GM13976 (cell line): ENCODE data around the gene ST8SIA1.

Experiments used
- DNase-seq: peaks from one replicate; pipeline ENCODE4 v3.0.0; 2012; ENCODE audit warnings: low spot score
- CTCF ChIP-seq: IDR thresholded peaks from 2 replicates; pipeline ENCODE4 v1.5.1; 2012; ENCODE audit warnings: borderline replicate concordance, mild to moderate bottlenecking; ENCODE audit not compliant: insufficient read depth; ENCODE audit errors: extremely low read depth, missing control alignments, control extremely low read depth
- in situ Hi-C: fragments of 300-500 bp; cut with MboI; formaldehyde crosslinking; loops from one replicate; pipeline ENCODE4 v1.12.0; 2022; ENCODE audit warnings: low sequenced_read_pairs, mixed read lengths, inconsistent platforms; ENCODE audit not compliant: unreplicated experiment

ST8SIA1 gene

GRCh38 chr12:22254478-22254877 is 80.0 kb downstream of the ST8SIA1 start:
- TF ChIP-seq CTCF = no peak
- DNase-seq = no peak
- in situ Hi-C loops = no loop called here

GRCh38 chr12:22252057-22252456 is 82.5 kb downstream of the ST8SIA1 start:
- in situ Hi-C loops = no loop called here

GRCh38 chr12:22250762-22251161 is 83.7 kb downstream of the ST8SIA1 start:
- DNase-seq = no peak
- no peak for TF ChIP-seq CTCF
- in situ Hi-C loops = no loop called here

More at GRCh38 chr12:22252057-22252456, 82.5 kb downstream of the ST8SIA1 start:
- DNase-seq = no peak
- TF ChIP-seq CTCF = no peak

- in situ Hi-C loops = no loop called here
- no peak for DNase-seq
- no peak for TF ChIP-seq CTCF
Observed at GRCh38 chr12:22248571-22249115, 85.9 kb downstream of the ST8SIA1 start.

- TF ChIP-seq CTCF = no peak
- no peak for DNase-seq
- in situ Hi-C loops = no loop called here
Observed at GRCh38 chr12:22248121-22248520, 86.4 kb downstream of the ST8SIA1 start.

GRCh38 chr12:22246217-22246846 is 88.2 kb downstream of the ST8SIA1 start:
- no peak for DNase-seq
- no peak for TF ChIP-seq CTCF
- in situ Hi-C loops = no loop called here
